Measurements from ENCODE around the gene CD83. TPM values are rescaled to one million over a fixed set of nuclear protein-coding genes. Genes with fewer than 3 reads are reported as not detected.

CD83 gene
- total and polyA plus RNA-seq, 2 experiments from 2014 or later = 6.2 to 6.6 TPM

DNA sequence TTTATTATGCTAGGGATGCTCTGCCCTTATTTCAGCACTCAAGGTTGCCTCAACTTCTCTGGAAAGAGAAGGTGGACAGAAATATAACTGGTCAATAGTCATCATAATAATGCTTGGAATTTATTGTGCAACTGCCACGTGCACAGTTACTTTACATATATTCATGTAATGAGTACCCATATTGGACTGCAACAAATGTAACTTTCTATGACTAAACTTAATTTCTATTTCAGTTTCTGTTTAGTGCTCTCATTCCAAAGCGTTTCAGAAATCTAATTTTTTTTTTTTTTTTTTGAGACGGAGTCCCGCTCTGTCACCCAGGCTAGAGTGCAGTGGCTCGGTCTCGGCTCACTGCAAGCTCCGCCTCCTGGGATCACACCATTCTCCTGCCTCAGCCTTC, 28.3 kb upstream of the CD83 start:
- Histone ChIP-seq H3K9me2 (replicated peaks; ENCODE audit: insufficient read depth) (no peaks in the 10 kb centered on the region), H4K20me1 (ENCODE audit: insufficient read depth, poor library complexity, severe bottlenecking) (no peaks in the 10 kb centered on the region), H3K4me2 (no peak overlapping the region), H3K9me3 (ENCODE audit: low read depth) (no peaks in the 10 kb centered on the region), H3K4me3 (no peak overlapping the region), H3K36me3 (replicated peaks; ENCODE audit: insufficient read depth, low read depth) (no peaks in the 10 kb centered on the region), H3K27ac (no peak overlapping the region), H2AFZ (no peak overlapping the region), H3K79me2 (no peaks in the 10 kb centered on the region), H3K4me1 (ENCODE audit: insufficient read depth) (no peaks in the 10 kb centered on the region), H3K27me3 (no peaks in the 10 kb centered on the region)
- TF ChIP-seq EZH2phosphoT487 (IDR thresholded peaks at IDR 0.05; ENCODE audit: low read depth, severe bottlenecking, unreplicated experiment) (no peak), EZH2 (IDR thresholded peaks at IDR 0.05; ENCODE audit: borderline replicate concordance) (no peak), CTCF (IDR thresholded peaks at IDR 0.05; ENCODE audit: poor library complexity) (no peak)
- 95% methylated on average over 7 of the region's 7 CpGs for whole genome bisulfite sequencing (ENCODE audit: low lambda C conversion rate, missing lambda C conversion rate)
- DNase-seq (ENCODE audit: low spot score) = no peak

DNA sequence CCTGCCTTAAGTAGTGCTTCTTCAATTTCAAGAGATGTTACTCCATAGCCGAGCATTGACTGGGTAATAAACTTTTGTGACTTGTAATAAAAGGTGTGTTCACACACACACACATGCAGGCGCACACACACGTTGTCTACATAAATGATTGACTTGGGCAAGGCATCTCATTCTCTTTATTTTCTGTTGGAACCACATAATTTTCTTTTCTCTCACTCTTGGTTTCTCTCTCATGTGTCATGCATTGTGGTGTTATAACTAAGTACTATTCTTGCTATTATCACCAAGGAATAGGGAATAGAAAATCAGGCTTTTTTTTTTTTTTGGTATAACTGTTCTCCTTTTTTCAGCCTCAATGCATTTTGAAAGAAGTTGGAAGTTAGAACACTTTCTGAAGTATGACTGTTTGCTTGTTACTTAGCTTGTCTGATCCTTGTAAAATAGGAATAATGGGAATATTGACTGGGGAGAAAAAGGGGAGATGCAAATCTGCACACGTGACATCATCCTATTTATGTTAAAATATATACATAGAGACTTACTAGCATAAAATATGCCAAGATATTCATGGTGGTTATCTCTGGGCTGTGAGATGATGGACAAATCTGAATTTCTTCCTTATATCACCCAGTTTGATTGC, 26.1 kb upstream of the CD83 start:
- TF ChIP-seq CTCF (IDR thresholded peaks at IDR 0.05; ENCODE audit: poor library complexity) (no peak), EZH2phosphoT487 (IDR thresholded peaks at IDR 0.05; ENCODE audit: low read depth, severe bottlenecking, unreplicated experiment) (no peak), EZH2 (IDR thresholded peaks at IDR 0.05; ENCODE audit: borderline replicate concordance) (no peak)

GRCh38 chr6:14092316-14092715, 25.3 kb upstream of the CD83 start:
- Histone ChIP-seq H3K4me2 (no peak overlapping the region), H3K4me3 (no peak overlapping the region), H2AFZ (no peak overlapping the region), H3K9me2 (replicated peaks; ENCODE audit: insufficient read depth) (no peaks in the 10 kb centered on the region), H3K4me1 (ENCODE audit: insufficient read depth) (no peaks in the 10 kb centered on the region), H3K36me3 (replicated peaks; ENCODE audit: insufficient read depth, low read depth) (no peaks in the 10 kb centered on the region), H4K20me1 (ENCODE audit: insufficient read depth, poor library complexity, severe bottlenecking) (no peaks in the 10 kb centered on the region), H3K27me3 (no peaks in the 10 kb centered on the region), H3K27ac (no peak overlapping the region), H3K9me3 (ENCODE audit: low read depth) (no peaks in the 10 kb centered on the region), H3K79me2 (no peaks in the 10 kb centered on the region)
- no peak for TF ChIP-seq EZH2 (IDR thresholded peaks at IDR 0.05; ENCODE audit: borderline replicate concordance)
- no peak for TF ChIP-seq CTCF (IDR thresholded peaks at IDR 0.05; ENCODE audit: poor library complexity)
- TF ChIP-seq EZH2phosphoT487 (IDR thresholded peaks at IDR 0.05; ENCODE audit: low read depth, severe bottlenecking, unreplicated experiment) = no peak
- no peak for DNase-seq (ENCODE audit: low spot score)
- WGBS (ENCODE audit: low lambda C conversion rate, missing lambda C conversion rate) = 92% methylated on average over 3 of the region's 3 CpGs

More for the DNA sequence above, 26.1 kb upstream of the CD83 start:
- Histone ChIP-seq H3K4me2 (no peak overlapping the region), H3K4me1 (ENCODE audit: insufficient read depth) (no peaks in the 10 kb centered on the region), H3K27ac (no peak overlapping the region), H3K27me3 (no peaks in the 10 kb centered on the region), H3K79me2 (no peaks in the 10 kb centered on the region), H3K9me3 (ENCODE audit: low read depth) (no peaks in the 10 kb centered on the region), H3K36me3 (replicated peaks; ENCODE audit: insufficient read depth, low read depth) (no peaks in the 10 kb centered on the region), H4K20me1 (ENCODE audit: insufficient read depth, poor library complexity, severe bottlenecking) (no peaks in the 10 kb centered on the region), H3K4me3 (no peak overlapping the region), H3K9me2 (replicated peaks; ENCODE audit: insufficient read depth) (no peaks in the 10 kb centered on the region), H2AFZ (no peak overlapping the region)
- 89% methylated on average over 4 of the region's 4 CpGs for WGBS (ENCODE audit: low lambda C conversion rate, missing lambda C conversion rate)
- no peak for DNase-seq (ENCODE audit: low spot score)

Measured in hepatocyte (in vitro differentiated cells).